Measurements from ENCODE around the gene FCMR.

The FCMR gene

DNA sequence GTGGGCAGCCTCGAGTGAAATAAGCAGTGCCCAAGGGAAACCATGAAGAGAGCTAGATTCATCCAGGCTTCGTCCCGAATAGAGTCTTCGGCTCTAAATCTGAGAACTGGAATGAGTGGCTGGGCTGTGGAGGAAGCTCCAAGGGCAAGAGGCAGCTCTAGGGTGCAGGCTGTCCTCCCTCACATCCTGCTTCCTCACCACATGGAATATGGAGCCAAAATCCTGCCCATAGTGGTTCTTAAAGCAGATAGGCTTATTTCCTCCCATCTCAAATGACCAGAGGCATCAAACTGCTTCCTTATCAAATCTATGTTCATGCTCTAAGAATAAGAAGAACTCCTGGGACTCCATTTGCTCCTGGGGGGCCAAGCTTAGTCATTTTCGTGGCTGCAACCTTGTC lies 22.0 kb downstream of the FCMR start:
- DNase-seq = no peak

DNA sequence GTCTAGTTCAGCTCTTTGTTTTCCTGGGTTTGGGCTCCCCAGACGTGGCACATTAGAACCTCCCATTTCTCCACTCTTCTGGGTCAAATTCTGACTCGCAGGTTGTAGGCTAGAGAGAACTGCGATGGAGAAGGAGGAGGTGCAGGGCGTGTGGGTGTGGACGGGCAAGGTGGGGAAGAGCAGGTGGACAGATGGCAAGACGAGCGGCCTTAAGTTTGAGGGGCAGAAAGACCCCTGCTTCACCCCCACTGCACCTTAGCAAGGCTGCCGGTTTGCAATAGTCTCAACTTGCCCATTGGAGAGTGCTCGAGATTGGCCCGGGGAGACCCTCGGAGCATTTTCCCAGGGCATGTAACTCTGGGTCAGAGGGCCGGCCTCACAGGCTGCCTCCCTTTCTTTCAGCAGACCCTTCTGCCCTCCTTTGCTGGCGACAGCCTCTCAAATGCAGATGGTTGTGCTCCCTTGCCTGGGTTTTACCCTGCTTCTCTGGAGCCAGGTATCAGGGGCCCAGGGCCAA lies 22.8 kb downstream of the FCMR start:
- no peak for DNase-seq

DNA sequence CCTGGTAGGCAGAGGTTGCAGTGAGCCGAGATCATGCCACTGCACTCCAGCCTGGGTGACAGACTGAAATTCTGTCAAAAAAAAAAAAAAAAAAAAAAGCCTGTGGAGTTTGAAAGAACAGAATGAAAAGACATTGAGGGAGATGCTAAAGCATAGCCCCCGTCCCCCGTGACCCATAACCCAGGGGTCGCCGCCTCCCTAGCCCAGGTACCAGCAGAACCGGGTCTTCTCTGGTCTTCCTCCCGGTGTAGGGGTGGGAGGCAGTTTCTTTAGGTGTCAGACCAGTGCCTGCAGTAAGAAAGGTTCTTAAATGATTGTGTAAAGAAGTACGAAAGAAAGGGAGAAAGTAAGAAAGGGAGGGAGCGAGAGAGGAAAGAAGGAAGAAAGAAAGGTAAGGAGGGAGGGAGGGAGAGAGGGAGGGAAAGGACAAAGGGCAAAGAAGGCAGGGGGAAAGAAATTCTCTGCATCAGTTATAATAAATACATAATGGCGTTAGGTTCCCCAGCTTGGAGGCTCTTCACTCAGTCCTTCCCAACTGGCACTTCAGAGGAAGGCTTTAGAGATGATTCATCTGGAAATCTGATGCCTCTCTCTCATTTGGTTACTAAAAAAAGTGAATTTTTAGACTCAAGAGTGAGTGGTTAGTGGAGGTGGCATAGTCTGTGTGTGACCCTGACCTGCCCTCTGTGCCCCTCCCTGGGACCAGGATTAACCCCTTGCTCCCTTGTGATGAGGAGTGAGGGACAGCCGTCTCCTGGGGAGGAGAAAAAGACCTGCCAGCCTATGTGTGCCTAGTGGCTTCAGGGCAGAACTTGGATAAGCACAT lies 23.4 kb downstream of the FCMR start:
- DNase-seq = no peak

DNA sequence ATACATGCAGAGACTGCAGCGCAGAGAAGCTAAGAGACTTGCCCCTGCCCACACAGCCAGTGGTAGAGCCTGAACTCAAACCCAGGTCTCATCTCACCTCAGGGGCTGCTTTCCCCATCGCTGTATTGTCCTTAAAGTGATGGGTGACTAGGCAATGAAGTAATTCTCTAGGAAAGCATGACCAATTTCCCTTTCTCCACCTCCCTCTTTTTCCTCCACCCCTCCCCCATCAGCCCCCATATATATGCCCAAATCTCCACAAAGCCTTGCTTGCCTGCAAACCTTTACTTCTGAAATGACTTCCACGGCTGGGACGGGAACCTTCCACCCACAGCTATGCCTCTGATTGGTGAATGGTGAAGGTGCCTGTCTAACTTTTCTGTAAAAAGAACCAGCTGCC lies 24.6 kb downstream of the FCMR start, which contains the start of gene IL24:
IL24 (plus strand) TSS at position 269 of the 400 bp plus-strand sequence. CDS start 390 bp downstream, outside the sequence.
- no peak for DNase-seq

DNA sequence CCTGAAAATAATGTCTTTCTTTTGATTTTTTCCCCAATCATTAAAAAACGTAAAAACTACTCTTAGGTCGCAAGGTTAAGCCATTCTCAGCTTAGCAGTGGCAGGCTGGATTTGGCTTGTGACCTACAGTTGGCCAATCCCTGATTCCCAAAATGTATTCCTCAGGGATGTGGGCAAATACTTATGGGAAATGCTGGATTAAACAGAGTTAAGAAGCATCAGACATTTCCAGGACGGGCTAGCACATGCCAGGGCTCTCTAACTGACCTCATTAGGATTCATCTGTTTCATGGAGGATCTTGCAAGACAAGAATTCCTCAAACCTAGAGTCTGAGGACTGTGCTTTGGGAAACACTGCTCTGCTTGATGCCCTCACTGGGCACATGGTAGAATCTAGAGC lies 25.5 kb downstream of the FCMR start:
- DNase-seq = no peak

DNA sequence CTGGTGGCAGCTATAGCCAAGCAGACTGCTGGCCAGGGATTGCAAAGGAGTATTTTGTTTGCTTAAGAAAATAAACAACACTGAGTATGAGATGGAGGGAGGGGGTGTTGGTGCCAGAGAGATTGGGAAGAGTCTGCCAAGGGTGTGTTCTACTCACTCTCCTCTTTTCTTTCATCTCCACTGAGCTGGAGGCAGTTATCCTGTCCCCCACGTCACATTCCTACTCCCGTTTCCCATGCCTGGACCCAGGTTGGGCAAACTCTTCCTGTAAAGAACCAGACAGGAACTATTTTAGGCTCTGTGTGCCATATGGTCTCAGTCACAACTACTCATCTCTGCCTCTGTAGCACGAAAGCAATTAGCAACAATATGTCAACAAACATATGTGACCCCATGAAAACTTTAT lies 25.9 kb downstream of the FCMR start:
- no peak for DNase-seq

DNA sequence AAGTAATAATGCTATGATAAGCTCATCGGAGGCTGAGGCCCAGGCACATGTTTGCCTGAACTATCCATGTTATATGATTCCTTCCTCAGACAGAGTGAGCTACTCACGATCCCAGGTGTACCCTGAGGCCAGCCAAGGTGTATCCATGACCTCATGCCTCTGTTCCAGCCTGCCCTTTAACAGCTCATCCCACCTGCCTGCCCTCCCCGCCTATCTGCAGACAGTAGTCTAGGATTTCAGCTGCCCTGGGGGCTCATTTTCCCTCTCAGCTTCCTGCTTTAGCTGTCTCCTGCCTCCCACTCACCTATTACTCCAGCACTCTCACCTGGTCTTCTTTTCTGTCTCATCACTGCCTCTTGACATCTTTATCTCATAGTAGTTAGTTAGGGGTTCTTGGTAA lies 26.4 kb downstream of the FCMR start:
- no peak for DNase-seq

DNA sequence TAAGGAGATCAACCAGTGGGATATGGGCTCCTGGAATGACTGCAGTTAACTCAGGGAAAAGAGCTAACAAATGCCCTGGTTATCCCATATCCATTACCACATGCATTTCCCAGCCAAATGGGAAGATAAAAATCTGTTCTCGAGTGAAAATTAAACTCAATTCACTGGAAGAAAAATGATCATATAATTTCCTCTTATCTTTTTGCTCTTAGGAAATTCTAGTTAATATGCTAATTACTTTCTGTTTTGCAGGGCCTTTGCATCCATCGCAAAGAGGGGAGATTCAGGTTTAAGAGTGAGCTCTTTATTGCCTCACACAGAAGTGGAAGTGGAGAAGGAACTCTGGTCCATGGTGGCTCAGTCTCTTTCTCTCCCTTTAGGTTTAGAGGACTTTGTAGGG lies 28.4 kb downstream of the FCMR start:
- DNase-seq = no peak

DNA sequence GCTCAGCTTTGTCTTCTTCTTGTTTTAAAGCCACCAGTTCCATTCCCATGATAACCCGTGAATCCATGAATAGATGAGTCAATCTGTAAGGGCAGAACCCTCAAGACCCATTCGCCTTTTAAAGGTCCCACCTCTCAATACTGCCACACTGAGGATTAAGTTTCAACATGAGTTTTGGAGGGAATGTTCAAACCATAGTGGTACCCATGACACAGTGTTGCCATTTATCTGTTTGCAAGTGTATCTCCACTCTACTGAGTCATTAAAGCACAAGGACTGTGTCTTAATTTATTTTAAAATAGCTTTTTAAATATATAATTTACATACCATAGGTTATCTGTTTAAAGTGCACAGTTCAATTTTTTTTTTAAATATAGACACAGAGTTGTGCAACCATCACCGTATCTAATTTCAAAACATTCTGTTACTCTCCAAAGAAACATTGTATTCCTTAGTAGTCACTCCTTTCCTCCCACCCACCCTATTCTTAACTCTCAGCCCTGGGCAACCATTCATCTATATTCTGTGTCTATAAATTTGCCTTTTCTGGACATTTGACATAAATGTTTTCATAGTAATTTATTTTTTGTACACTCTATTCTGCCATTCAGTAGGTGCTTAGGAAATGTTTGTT lies 29.3 kb downstream of the FCMR start:
- DNase-seq = no peak

DNA sequence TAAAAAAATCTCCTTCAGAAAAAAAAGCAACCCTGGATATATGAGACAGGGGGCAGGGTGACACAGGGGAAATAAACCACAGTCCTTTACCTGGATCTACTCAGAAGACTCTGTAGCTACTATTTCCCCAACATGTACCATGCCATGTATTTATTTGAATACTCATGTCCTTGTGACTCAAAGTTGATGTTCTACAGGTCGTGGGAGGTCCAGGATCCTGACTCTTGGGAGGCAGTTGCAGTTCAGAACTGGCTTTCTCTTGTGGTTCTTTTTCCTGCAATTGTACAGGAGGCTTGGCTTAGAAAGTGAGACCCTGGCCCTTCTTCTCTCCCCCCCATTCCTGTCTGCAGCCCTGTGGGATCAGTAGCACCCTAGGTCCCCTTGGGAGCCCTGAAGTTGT lies 30.3 kb downstream of the FCMR start:
- DNase-seq = no peak

DNA sequence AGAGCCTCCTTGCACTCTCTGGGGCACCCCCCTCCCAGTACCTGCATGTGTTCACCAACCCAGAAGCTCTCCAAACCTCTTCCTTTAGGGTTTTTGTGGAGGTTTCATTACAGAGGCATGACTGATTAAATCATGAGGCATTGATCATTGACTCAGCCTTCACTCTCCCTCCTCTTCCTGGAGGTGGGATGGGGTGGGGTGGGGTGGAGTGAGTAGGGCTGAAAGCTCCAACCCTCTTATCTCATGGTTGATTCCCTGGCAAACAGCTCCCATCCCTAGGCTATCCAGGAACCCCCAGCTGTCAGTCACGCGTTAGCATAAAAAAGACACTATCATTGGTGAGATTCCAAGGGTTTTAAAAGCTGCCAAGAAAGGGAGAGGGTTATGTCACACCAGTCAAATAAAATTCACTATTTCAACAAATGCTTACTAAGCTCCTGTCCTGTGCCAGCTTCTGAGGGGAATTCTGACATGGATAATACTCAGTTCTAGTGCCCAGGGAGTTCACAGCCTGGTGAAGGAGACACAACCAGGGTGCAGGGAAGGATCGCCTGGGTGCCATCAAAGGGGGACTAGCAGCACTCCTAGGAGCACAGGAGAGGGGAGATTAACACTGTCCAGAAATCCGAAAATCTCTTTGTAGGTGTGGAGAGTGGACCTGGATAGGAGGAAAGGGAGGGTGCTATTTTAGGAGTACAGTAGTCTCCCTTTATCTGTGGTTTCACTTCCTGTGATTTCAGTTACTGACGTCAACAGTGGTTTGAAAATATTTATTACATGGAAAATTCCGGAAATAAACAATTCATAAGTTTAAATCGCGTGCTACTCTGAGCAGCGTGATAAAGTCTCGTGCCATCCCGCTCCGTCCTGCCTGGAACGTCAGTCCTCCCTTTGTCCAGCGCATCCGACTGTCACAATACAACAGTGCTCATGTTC lies 31.3 kb downstream of the FCMR start:
- DNase-seq = no peak

DNA sequence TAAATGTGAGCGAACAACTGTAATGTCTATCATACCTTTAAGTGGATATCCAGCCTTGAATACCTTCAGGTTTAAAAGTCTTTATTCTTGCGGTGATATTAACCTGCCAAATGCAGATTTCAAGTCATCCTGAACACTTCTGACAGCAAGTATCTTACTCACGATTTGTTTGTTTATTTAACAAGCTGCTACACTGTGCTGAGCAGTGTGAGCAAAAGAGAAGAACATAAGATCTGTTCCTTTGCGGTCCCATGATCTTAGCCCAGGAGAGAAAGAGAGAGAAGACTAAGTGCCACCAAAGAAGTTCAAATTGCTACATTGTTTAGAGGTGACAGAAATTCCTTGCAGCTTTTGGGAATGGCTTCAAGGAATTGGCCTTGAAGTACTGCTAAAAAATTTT lies 34.0 kb downstream of the FCMR start:
- no peak for DNase-seq

DNA sequence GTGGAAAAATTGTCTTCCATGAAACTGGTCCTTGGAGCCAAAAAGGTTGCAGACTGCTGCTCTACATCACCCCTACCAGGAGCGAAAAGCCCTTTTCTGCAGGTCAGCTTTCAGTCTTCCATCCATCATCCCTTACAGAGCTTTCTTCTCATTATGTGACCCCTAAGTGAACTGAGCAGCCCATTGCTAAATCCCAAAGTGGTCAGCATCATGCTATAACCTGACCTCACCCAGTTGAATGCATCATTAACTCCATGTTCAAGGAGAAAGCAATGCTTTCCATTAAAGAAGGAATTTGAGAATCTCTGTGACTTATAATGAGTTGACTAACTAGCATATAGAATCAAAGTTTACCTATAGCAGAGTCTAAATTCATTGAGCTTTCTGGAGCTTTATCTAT lies 34.9 kb downstream of the FCMR start:
- DNase-seq = no peak

DNA sequence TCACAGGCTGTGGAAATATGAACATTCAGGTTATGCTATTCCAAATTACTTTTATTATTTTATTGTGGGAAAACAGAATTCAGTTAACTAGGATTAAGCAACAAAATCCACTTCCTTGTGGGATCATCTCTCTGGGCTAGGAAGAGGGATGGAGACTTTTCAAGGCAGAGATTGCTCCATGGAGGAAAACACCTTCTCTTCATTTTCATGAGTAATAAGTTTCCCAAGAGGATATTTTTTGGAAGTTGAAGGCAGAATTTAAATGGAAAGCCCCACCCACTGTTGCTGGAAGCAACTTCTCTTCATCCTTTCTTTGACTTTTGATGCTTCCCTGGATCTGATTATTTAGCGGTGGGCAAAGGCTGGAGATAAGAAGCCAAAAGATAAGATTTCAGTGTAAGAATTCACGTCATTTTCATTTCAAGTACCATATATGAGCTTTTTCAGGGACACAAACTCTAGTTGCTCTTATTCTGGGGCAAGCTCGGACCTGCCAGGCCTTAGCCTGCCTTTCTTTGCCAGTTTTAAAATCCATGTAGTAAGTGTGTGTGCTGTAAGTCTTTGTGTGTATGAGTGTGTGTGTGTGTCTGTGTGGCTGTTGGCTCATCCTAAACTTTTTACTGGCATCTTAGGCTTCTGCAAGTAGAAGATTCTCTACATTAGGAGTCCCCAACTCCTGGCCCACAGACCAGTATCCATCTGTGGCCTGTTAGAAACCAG lies 36.2 kb downstream of the FCMR start:
- no peak for DNase-seq

DNA sequence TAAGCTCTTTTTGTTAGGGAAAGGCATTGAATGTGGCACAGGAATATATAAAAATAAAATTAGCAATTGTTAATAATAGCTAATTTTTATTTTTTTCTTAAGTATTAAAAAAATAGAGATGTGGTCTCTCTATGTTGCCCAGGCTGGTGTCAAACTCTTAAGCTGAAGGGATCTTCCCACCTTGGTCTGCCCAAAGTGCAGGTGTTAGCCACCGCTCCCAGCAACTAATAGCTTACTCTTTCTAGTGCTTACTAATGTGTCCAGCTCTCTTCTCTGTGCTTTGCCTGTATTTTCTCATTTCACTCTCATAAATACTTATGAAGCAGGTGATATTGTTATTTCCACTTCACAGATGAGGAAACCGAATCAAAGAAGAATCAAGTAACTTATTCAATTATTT lies 37.9 kb downstream of the FCMR start:
- DNase-seq = no peak

DNA sequence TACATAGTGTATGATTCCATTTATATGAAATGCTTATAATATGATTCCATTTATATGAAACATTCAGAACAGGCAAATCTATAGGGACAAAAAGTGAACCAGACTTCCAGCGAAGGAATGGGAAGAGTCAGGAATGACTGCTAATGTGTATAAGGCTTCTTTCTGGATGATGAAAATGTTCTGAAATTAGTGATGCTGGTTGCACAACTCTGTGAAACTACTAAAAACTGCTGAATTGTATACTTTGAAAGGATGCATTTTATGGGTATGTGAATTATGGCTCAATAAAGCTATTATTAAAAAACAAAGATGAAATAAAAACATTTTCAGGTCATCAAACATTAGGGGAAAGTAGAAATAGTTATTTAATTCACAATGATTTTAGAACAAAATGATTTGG lies 38.6 kb downstream of the FCMR start:
- no peak for DNase-seq

DNA sequence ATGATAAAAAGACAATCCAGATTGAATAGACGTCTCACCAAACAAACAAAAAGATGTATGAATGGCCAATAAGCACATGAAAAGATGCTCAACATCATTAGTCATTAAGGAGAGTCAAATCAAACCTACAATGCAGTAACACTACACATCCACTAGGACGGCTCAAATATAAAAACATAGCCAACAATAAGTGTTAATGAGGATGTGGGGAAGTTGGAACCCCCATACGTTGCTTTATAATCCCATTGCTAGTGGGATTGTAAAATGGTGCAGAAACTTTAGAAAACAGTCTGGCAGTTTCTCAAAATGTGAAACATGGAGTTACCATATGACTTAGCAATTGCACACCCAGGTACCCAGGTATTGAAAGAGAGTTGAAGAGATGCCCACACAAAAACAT lies 39.2 kb downstream of the FCMR start:
- no peak for DNase-seq

DNA sequence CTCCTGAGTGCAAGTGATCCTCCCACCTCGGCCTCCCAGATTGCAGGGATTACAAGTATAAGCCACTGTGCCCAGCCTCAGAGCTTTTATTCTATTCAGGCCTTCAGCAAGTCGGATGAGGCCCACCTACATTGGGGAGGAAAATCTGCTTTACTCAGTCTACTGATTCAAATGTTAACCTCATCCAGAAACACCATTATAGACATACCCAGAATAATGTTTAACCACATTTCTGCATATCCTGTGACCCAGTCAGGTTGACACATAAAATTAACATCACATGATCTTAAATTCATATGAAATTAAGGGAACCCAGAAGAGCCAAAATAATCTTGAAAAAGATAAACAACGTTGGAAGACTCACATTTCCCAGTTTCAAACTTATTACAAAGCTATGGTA lies 41.4 kb downstream of the FCMR start:
- no peak for DNase-seq

DNA sequence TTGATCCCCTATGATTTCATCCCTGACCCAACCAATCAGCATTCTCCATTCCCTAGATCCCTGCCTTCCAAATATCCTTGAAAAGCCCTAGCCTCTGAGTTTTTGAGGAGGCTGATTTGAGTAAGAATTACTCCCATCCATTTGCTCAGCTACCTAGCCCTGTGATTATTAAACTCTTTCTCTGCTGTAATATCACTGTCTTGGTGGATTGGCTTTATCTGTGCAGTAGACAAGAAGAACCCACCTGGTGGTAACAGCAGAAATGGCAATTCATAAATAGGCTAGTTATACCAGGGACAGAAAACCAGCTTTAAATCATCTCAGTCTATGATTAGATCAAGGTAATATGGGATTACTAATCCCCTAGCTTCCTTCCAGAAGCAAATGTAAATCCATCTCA lies 43.3 kb downstream of the FCMR start:
- DNase-seq = no peak

DNA sequence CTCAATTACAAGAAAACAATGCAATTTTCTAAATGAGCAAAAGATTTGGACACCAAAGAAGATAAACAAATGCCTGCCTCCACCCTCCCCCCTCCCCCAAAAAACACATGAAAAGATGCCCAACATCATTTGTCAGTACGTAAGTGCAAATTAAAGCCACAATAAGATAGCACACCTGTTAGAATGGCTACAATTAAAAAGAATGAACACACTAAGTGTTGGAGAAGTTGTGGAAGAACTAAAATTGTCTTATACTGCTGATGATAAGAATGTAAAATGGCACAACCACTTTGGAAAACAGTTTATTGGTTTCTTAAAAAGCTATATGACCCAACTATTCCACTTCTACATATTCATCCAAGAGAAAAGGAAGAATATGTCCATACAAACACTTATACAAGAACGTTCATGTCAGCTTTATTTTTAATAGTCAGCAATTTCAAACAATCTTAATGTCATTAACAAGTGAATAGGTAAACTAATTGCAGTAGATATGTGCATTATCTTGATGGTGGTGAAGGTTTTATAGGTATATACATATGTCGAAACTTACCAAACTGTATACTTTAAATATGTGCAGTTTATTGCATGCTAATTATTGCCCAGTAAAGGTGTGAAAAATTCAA lies 45.9 kb downstream of the FCMR start:
- DNase-seq = no peak

DNA sequence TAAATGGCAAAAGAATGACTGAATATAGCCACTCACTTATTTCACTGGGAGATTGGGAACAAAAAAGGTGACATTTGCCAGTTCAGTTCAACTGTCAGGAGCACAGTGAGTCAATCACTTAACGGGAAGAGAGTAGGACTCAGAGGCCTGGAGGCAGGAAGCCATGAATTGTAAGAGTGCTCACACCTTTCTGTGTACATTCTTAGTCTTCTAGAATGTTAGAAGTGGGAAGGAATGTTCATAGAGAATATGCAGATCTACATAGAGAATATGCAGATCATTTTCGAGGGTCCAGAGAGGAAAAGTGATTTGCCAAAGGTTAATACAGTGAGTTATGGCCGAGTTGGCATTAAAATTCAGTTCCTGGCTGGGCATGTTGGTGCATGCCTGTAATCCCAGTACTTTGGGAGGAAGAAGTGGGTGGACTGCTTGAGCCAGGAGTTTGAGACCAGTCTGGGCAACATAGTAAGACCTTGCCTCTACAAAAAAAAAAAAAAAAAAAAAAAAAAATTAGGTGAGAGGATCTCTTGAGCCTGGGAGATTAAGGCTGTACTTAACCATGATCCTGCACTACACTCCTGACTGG lies 48.0 kb downstream of the FCMR start:
- no peak for DNase-seq

DNA sequence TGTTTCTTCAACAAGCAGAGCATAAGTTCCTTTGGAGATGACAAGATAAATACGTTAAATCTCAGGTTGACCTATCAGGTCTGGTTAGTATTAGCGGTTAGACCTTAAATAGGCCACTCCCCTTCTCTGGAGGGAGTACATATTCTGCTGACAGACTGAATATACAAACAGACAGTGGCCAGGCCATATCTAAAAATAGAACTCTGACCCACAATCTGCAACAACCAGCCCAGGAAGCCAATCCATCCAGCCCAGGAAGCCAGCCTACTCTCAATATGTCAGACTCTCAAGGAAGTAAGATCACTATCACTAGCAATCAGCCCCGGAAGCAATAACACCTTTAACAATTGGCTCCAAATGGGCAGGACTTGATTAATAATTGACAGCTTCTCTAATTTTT lies 49.6 kb downstream of the FCMR start:
- no peak for DNase-seq

All from activated CD4-positive, alpha-beta T cell treated with anti-CD3 and anti-CD28 coated beads for 1 hour (primary cell).